CD4-positive, alpha-beta T cell (primary cell): ENCODE measurements around the gene PCED1A. TPM values are rescaled to one million over a fixed set of nuclear protein-coding genes. Genes with fewer than 3 reads are reported as not detected.

Experiments used
- ATAC-seq: fragments of 200-7000 bp; cut with Tn5 transposase; one replicate; pipeline ENCODE4 v1.10.0; 2022; ENCODE audit warnings: mild to moderate bottlenecking; ENCODE audit not compliant: poor library complexity
- CTCF ChIA-PET: fragments of 350-600 bp; sonication (Branson Sonifier 250); formaldehyde crosslinking; loops from one replicate; lab custom pipeline; 2021; ENCODE audit warnings: antibody characterized with exemption, inconsistent platforms; lab: Charles Lee
- POLR2A ChIA-PET: fragments of 350-600 bp; sonication (Branson Sonifier 250); formaldehyde crosslinking; loops from one replicate; lab custom pipeline; 2021; ENCODE audit warnings: antibody characterized with exemption, inconsistent platforms; lab: Charles Lee
- DNase-seq, 14 experiments: peaks; one replicate each; pipeline ENCODE4 v3.0.0-alpha.2; 2013 to 2020; ENCODE audit warnings: mixed read lengths in 2 of 14
- H3K27ac ChIP-seq, 2 donors: one replicate each; pipeline versions ENCODE4 v1.5.1 to v1.7.0; 2013; ENCODE audit warnings: low read length in 2 of 2, low read depth in 1 of 2, mild to moderate bottlenecking in 1 of 2
- H3K27me3 ChIP-seq, 2 experiments: 1 replicate in 1 of 2; 2 replicates in 1 of 2; pipeline versions ENCODE4 v1.6.1 to v1.7.0; 2013; ENCODE audit warnings: low read length in 2 of 2, control low read depth in 1 of 2, mild to moderate bottlenecking in 1 of 2, moderate library complexity in 1 of 2; ENCODE audit not compliant: insufficient read depth in 2 of 2, control insufficient read depth in 1 of 2
- H3K36me3 ChIP-seq: one replicate; pipeline ENCODE4 v1.6.1; 2013; ENCODE audit warnings: low read length, control low read depth; ENCODE audit not compliant: insufficient read depth
- H3K4me1 ChIP-seq: one replicate; pipeline ENCODE4 v1.6.1; 2013; ENCODE audit warnings: low read length, control low read depth; ENCODE audit not compliant: insufficient read depth
- H3K4me3 ChIP-seq: one replicate; pipeline ENCODE4 v1.5.1; 2013; ENCODE audit warnings: mild to moderate bottlenecking, low read length, moderate library complexity
- H3K9me3 ChIP-seq, 2 experiments: 1 replicate in 1 of 2; 2 replicates in 1 of 2; pipeline versions ENCODE4 v1.6.1 to v1.7.0; 2013; ENCODE audit warnings: low read length in 2 of 2, mild to moderate bottlenecking in 2 of 2, control low read depth in 1 of 2, moderate library complexity in 1 of 2; ENCODE audit not compliant: control insufficient read depth in 1 of 2, insufficient read depth in 1 of 2
- H3K27ac Mint-ChIP-seq: one replicate; pipeline ENCODE4 v1.8.0; 2020; ENCODE audit warnings: mixed read lengths
- H3K27me3 Mint-ChIP-seq: one replicate; pipeline ENCODE4 v1.8.0; 2021; ENCODE audit warnings: mixed read lengths
- H3K36me3 Mint-ChIP-seq: one replicate; pipeline ENCODE4 v1.8.0; 2021; ENCODE audit warnings: low read depth, mixed read lengths
- H3K4me1 Mint-ChIP-seq: one replicate; pipeline ENCODE4 v1.8.0; 2021; ENCODE audit warnings: low read depth, mixed read lengths
- H3K4me3 Mint-ChIP-seq: one replicate; pipeline ENCODE4 v1.8.0; 2020; ENCODE audit warnings: mild to moderate bottlenecking, mixed read lengths
- H3K9me3 Mint-ChIP-seq: one replicate; pipeline ENCODE4 v1.8.0; 2020; ENCODE audit warnings: mixed read lengths
- CTCF ChIP-seq: fragments of 200-600 bp; IDR thresholded peaks from one replicate; pipeline ENCODE4 v1.8.0; 2022; ENCODE audit warnings: antibody characterized with exemption, mild to moderate bottlenecking
- intact Hi-C, 2 experiments: fragments of 100-400 bp; cut with DNase I in 1 of 2; cut with micrococcal nuclease in 1 of 2; formaldehyde crosslinking; loops; one replicate each; pipeline versions ENCODE4 v1.15.1 to v1.9.0; 2023 to 2025; cut with DNase I, micrococcal nuclease
- total RNA-seq, 174 experiments: library from RNA in 2 of 174; stranded (reverse) in 2 of 174; gene quantifications; one replicate each; pipeline ENCODE4 v1.2.3 and lab custom pipeline; 2021 to 2026

Gene PCED1A
- total RNA-seq, 2 experiments from 2014 or later: 69.2 to 69.7 TPM

DNA sequence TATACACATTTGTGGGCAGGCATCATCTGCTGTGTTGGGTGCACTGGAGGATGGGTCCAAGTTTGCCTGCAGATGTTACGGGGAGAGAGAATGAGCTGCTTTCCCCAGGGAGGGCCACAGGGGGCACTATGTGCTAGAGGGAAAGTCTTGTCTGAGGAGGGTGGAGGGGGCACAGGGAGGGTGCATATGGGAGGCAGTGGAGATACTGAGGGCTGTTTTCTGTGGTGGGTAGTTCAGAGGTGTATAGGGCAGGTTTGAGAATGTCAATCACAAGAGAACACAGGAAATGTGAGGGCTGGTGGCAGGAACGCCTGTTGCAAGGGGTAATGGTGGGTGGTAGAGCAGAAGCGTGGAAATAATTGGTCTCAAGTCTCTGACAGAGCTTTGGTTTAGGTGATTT is 25.2 kb upstream of the PCED1A start:
- no peak for TF ChIP-seq CTCF
- peak in 6 of 14 experiments; percentile 6 to 66 (median 40) for DNase-seq
- no peaks in the 10 kb centered on the region for H3K27me3 ChIP-seq
- Mint-ChIP-seq H3K9me3 (no peaks in the 10 kb centered on the region), H3K27ac (peak overlapping the region; percentile 25), H3K36me3 (peaks cover 41% of the 10 kb centered on the region), H3K4me1 (peaks cover 27% of the 10 kb centered on the region), H3K27me3 (no peaks in the 10 kb centered on the region), H3K4me3 (no peak overlapping the region)
- ChIA-PET CTCF (interaction anchor here (0.6 to 0.9 kb wide), 3 partner anchors 10 to 41 kb away, joined by 3 read pairs; no protein-coding TSS in a partner anchor), POLR2A (interaction anchor here (2.6 kb wide), 1 partner anchor 25 kb away, joined by 8 read pairs; the partner anchor contains the start of genes PCED1A and VPS16)
- no peaks in the 10 kb centered on the region for H3K9me3 ChIP-seq
- no peak overlapping the region for H3K4me3 ChIP-seq
- intact Hi-C loops: no loop called here
- ATAC-seq: peak; percentile 34
- peaks cover 12% of the 10 kb centered on the region for H3K4me1 ChIP-seq
- peaks cover 47% of the 10 kb centered on the region for H3K36me3 ChIP-seq
- H3K27ac ChIP-seq: peak overlapping the region in 1 of 2 donors; percentile 21

GRCh38 chr20:2865101-2865500 is 24.6 kb upstream of the PCED1A start:
- Mint-ChIP-seq H3K36me3 (peaks cover 41% of the 10 kb centered on the region), H3K9me3 (no peaks in the 10 kb centered on the region), H3K4me3 (no peak overlapping the region), H3K4me1 (peaks cover 27% of the 10 kb centered on the region), H3K27ac (no peak overlapping the region), H3K27me3 (no peaks in the 10 kb centered on the region)
- ChIA-PET CTCF (interaction anchor here (0.6 to 0.9 kb wide), 2 partner anchors 9 to 13 kb away, joined by 3 read pairs; no protein-coding TSS in a partner anchor), POLR2A (interaction anchor here (1.4 to 2.6 kb wide), 2 partner anchors 8 to 25 kb away, joined by 4 to 8 read pairs; partner anchors contain the start of genes PCED1A, PTPRA and VPS16)
- no peak for ATAC-seq
- Histone ChIP-seq H3K27me3 (no peaks in the 10 kb centered on the region), H3K4me1 (peaks cover 12% of the 10 kb centered on the region), H3K9me3 (no peaks in the 10 kb centered on the region), H3K4me3 (no peak overlapping the region), H3K27ac (peak overlapping the region in 1 of 2 donors; percentile 21), H3K36me3 (peaks cover 52% of the 10 kb centered on the region)
- DNase-seq: peak in 1 of 14 experiments; percentile 10
- no peak for TF ChIP-seq CTCF
- intact Hi-C loops: no loop called here

DNA sequence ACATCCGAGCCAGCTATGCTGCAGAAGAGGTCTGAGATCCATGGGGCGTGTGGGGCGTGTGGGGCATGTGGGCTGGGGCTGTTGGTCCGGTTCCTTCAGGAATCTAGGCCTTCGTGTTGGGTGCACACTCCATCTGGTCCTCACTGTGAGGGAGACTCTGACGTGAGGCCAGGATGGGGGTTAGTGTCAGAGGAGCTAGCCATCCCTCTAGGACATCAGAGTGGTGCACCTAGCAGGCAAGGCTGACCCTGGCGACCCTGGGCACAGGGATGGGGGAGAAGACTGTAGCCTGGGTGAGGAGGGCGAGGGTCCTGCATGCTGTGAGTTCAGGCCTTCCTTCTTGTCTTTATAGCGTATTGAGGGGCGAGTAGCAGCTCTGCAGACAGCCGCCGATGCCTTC is 24.2 kb upstream of the PCED1A start:
- Mint-ChIP-seq H3K36me3 (peaks cover 41% of the 10 kb centered on the region), H3K27ac (no peak overlapping the region), H3K9me3 (no peaks in the 10 kb centered on the region), H3K4me1 (peaks cover 27% of the 10 kb centered on the region), H3K27me3 (no peaks in the 10 kb centered on the region), H3K4me3 (no peak overlapping the region)
- H3K9me3 ChIP-seq: no peaks in the 10 kb centered on the region
- peaks cover 53% of the 10 kb centered on the region for H3K36me3 ChIP-seq
- TF ChIP-seq CTCF: no peak
- CTCF ChIA-PET: no interaction called here
- intact Hi-C loops: no loop called here
- no peak for DNase-seq
- H3K27me3 ChIP-seq: no peaks in the 10 kb centered on the region
- no peak for ATAC-seq
- H3K4me1 ChIP-seq: peaks cover 12% of the 10 kb centered on the region
- H3K27ac ChIP-seq: no peak overlapping the region
- POLR2A ChIA-PET: interaction anchor here (1.4 to 2.6 kb wide), 2 partner anchors 8 to 24 kb away, joined by 4 to 8 read pairs; partner anchors contain the start of genes PCED1A, PTPRA and VPS16
- no peak overlapping the region for H3K4me3 ChIP-seq
